ENCODE measurements around the gene CDC42EP4. TPM values are rescaled to one million over a fixed set of nuclear protein-coding genes. Genes with fewer than 3 reads are reported as not detected.

CDC42EP4 gene
- total and polyA plus RNA-seq, 2 experiments from 2014 or later = 4.4 to 19.9 TPM

- no peaks in the 10 kb centered on the region; the same call in 1 of the 2 replicates for H3K9me2 ChIP-seq (ENCODE audit: insufficient read depth)
- TF ChIP-seq ZNF331 (CRISPR knock-in tag; IDR thresholded peaks at IDR 0.05; ENCODE audit: low read depth) (no peak), EZH2phosphoT487 (IDR thresholded peaks at IDR 0.05; ENCODE audit: unreplicated experiment) (no peak), REST (IDR thresholded peaks at IDR 0.05; ENCODE audit: unreplicated experiment) (no peak), NANOG (IDR thresholded peaks at IDR 0.05; ENCODE audit: borderline replicate concordance) (no peak), JUNB (IDR thresholded peaks at IDR 0.05; ENCODE audit: unreplicated experiment) (no peak), CREB1 (CRISPR knock-in tag; IDR thresholded peaks at IDR 0.05; ENCODE audit: low read depth) (no peak), ZNF114 (CRISPR knock-in tag; IDR thresholded peaks at IDR 0.05) (no peak), POLR2AphosphoS5 (IDR thresholded peaks at IDR 0.05; ENCODE audit: low read depth) (no peak), EZH2 (IDR thresholded peaks at IDR 0.05; ENCODE audit: low read depth, unreplicated experiment) (no peak), ETS1 (IDR thresholded peaks at IDR 0.05) (no peak), ZNF462 (CRISPR knock-in tag; IDR thresholded peaks at IDR 0.05) (no peak), STAT1 (IDR thresholded peaks at IDR 0.05; ENCODE audit: unreplicated experiment) (no peak), CTCF (conservative IDR thresholded peaks at IDR 0.05; ENCODE audit: low read depth in 2 of 2) (no peak)
- DNase-seq (ENCODE audit: low spot score) (no peak), ATAC-seq (no peak; the same call in 2 of the 3 replicates)
- Mint-ChIP-seq H3K27ac (no peak overlapping the region), H3K9me3 (no peaks in the 10 kb centered on the region), H3K4me1 (peaks cover 6% of the 10 kb centered on the region; the same call in 2 of the 3 replicates), H3K27me3 (ENCODE audit: insufficient read depth, low read depth, poor library complexity) (peaks cover 25% of the 10 kb centered on the region), H3K36me3 (ENCODE audit: low read depth) (no peaks in the 10 kb centered on the region), H3K4me3 (no peak overlapping the region)
- no peak overlapping the region for H2AFZ ChIP-seq
- H3K79me2 ChIP-seq (replicated peaks; ENCODE audit: insufficient read depth) = no peaks in the 10 kb centered on the region
- no peaks in the 10 kb centered on the region for H3F3A ChIP-seq (replicated peaks; ENCODE audit: low read depth)
- H3K27ac ChIP-seq (ENCODE audit: low read depth) = no peak overlapping the region
- no peaks in the 10 kb centered on the region for H3K36me3 ChIP-seq (ENCODE audit: insufficient read depth)
- H4K20me1 ChIP-seq (replicated peaks; ENCODE audit: insufficient read depth) = no peaks in the 10 kb centered on the region
- peaks cover 4% of the 10 kb centered on the region; the same call in 1 of the 2 replicates for H3K4me1 ChIP-seq (ENCODE audit: insufficient read depth)
- no peak overlapping the region for H3K4me2 ChIP-seq
- no peak overlapping the region for H3K4me3 ChIP-seq
- H3K27me3 ChIP-seq (ENCODE audit: insufficient read depth) = peaks cover 4% of the 10 kb centered on the region; the same call in 1 of the 2 replicates
These were observed 43.9 kb downstream of the CDC42EP4 start for GRCh38 chr17:73267648-73268537.
